ENCODE results near the gene PIN4. TPM values are rescaled to one million over a fixed set of nuclear protein-coding genes. Genes with fewer than 3 reads are reported as not detected.

Gene PIN4
- polyA plus RNA-seq, 2 of the 4 experiments (the other 2 are of a cell fraction) = 43.4 to 105 TPM

GRCh38 chrX:72238721-72239475 lies 57.3 kb downstream of the PIN4 start, which contains the start of gene ERCC6L:
Gene ERCC6L (minus strand): TSS chrX:72239027. CDS start chrX:72238911, 116 bp downstream.
- peak; percentile 95 to 98 for ATAC-seq
- H3K27ac ChIP-seq = peak within 1 kb of the TSS; percentile 74 to 87
- DNase-seq (ENCODE audit: low read depth in 1 of 2, low spot score in 1 of 2) = peak; percentile 86 to 94
- WGBS (ENCODE audit: missing lambda C conversion rate) = 2% methylated on average over 22 of the region's 59 CpGs
- POLR2A ChIA-PET = interaction anchor here (0.5 to 1.4 kb wide), 8 partner anchors 11 to 112 kb away, joined by 3 to 16 read pairs (median 4); partner anchors contain the start of genes PIN4, RPS4X and RTL5
- peaks cover 14% of the 10 kb centered on the region for H3K4me1 ChIP-seq
- no peaks in the 10 kb centered on the region for H3K9me3 ChIP-seq
- CTCF ChIA-PET = interaction anchor here (0.6 kb wide), 1 partner anchor 153 kb away, joined by 3 read pairs; no protein-coding TSS in a partner anchor
- no peak for TF ChIP-seq SMC3 (IDR thresholded peaks at IDR 0.05)
- 0 out of 2 replicates have a peak, but pooled peaks have one; percentile 71 for TF ChIP-seq CHD4 (IDR thresholded peaks at IDR 0.05; ENCODE audit: borderline replicate concordance)
- TF ChIP-seq BCL3 (IDR thresholded peaks at IDR 0.05) = peak; percentile 63; the same call in 1 of the 3 replicates
- TF ChIP-seq E2F6 (IDR thresholded peaks at IDR 0.05; ENCODE audit: borderline replicate concordance, low read depth) = peak; percentile 83
- TF ChIP-seq RFX5 (IDR thresholded peaks at IDR 0.05) = no peak
- TF ChIP-seq JUN (IDR thresholded peaks at IDR 0.05) = peak; percentile 23 to 68; a peak in 2 of 5 replicates
- peak; percentile 96 for TF ChIP-seq POLR2A (IDR thresholded peaks at IDR 0.05; ENCODE audit: low read length)
- TF ChIP-seq MAX (IDR thresholded peaks at IDR 0.05) = peak; percentile 93
- TF ChIP-seq ELK1 (IDR thresholded peaks at IDR 0.05; ENCODE audit: low read depth, low read length) = no peak
- peak; percentile 70 for TF ChIP-seq KDM5A (IDR thresholded peaks at IDR 0.05)
- no peak for TF ChIP-seq PBX3 (IDR thresholded peaks at IDR 0.05)
- FAIRE-seq = peak; percentile 97
- peak within 1 kb of the TSS; percentile 93 for H3K4me2 ChIP-seq
- peak within 1 kb of the TSS; percentile 62 for H3K4me3 ChIP-seq

GRCh38 chrX:72240976-72241375 lies 59.4 kb downstream of the PIN4 start:
- TF ChIP-seq POLR2AphosphoS2 (conservative IDR thresholded peaks at IDR 0.05; ENCODE audit: low read length) = no peak
- TF ChIP-seq CBX8 (IDR thresholded peaks at IDR 0.05) = no peak
- TF ChIP-seq NPAS2 (CRISPR knock-in tag; IDR thresholded peaks at IDR 0.05; ENCODE audit: borderline replicate concordance) = no peak
- no peak for TF ChIP-seq RARB (CRISPR knock-in tag; IDR thresholded peaks at IDR 0.05)
- TF ChIP-seq CTCF (IDR thresholded peaks at IDR 0.05) = no peak
- TF ChIP-seq EP300 (IDR thresholded peaks at IDR 0.05) = no peak
- no peak for TF ChIP-seq ESRRA (IDR thresholded peaks at IDR 0.05; ENCODE audit: borderline replicate concordance, low read length)
- no peak for TF ChIP-seq E2F6 (IDR thresholded peaks at IDR 0.05; ENCODE audit: borderline replicate concordance, low read depth)
- no peak for TF ChIP-seq JUNB (IDR thresholded peaks at IDR 0.05)
- TF ChIP-seq HEYL (CRISPR knock-in tag; IDR thresholded peaks at IDR 0.05) = no peak
- TF ChIP-seq KDM1A (IDR thresholded peaks at IDR 0.05; ENCODE audit: low read depth) = no peak
- no peak for TF ChIP-seq FOSL2 (IDR thresholded peaks at IDR 0.05)
- TF ChIP-seq FOSL2 (CRISPR knock-in tag; IDR thresholded peaks at IDR 0.05) = no peak
- no peak for TF ChIP-seq CEBPB (IDR thresholded peaks at IDR 0.05)
- TF ChIP-seq HOXA7 (CRISPR knock-in tag; IDR thresholded peaks at IDR 0.05) = no peak
- H3K4me3 ChIP-seq = no peak overlapping the region
- H3K27ac ChIP-seq = no peak overlapping the region
- ChIA-PET POLR2A (interaction anchor here (1.2 kb wide), 1 partner anchor 60 kb away, joined by 3 read pairs; the partner anchor contains the start of gene PIN4), CTCF (interaction anchor here (0.6 to 2.0 kb wide), 4 partner anchors 10 to 222 kb away, joined by 3 to 5 read pairs (median 4); no protein-coding TSS in a partner anchor)
- no peak for ATAC-seq
- FAIRE-seq = no peak
- H3K9me3 ChIP-seq = no peaks in the 10 kb centered on the region
- no peak for DNase-seq (ENCODE audit: low read depth in 1 of 2, low spot score in 1 of 2)
- H3K4me1 ChIP-seq = peaks cover 14% of the 10 kb centered on the region
- WGBS (ENCODE audit: missing lambda C conversion rate) = 92% methylated on average over 4 of the region's 4 CpGs
- H3K4me2 ChIP-seq = no peak overlapping the region
